ENCODE measurements around the gene INPP5D. TPM values are rescaled to one million over a fixed set of nuclear protein-coding genes. Genes with fewer than 3 reads are reported as not detected.

Gene INPP5D
- total and polyA plus RNA-seq, 2 donors (not counting 1 experiment from before 2014, with no cell fraction given), result 152 to 444 TPM

GRCh38 chr2:233039846-233040530 lies 20.2 kb upstream of the INPP5D start:
- H3K36me3 ChIP-seq (replicated peaks in 1 of 2; ENCODE audit: control extremely low read depth in 1 of 2, control insufficient read depth in 1 of 2, extremely low read depth in 1 of 2, insufficient read depth in 2 of 2, low read length in 1 of 2), result no peaks in the 10 kb centered on the region
- H4K20me1 ChIP-seq (ENCODE audit: control insufficient read depth, insufficient read depth, low read length, poor library complexity, severe bottlenecking), result no peaks in the 10 kb centered on the region
- TF ChIP-seq CTCF (IDR thresholded peaks at IDR 0.05) (no peak), EZH2 (IDR thresholded peaks at IDR 0.05; ENCODE audit: borderline replicate concordance, insufficient read depth, low read depth, low read length, poor library complexity, severe bottlenecking) (no peak)
- H3K27me3 Mint-ChIP-seq, result peaks cover 17% of the 10 kb centered on the region
- no peaks in the 10 kb centered on the region for H3K9me3 Mint-ChIP-seq (ENCODE audit: insufficient read depth)
- no peak overlapping the region for H3K4me3 ChIP-seq (ENCODE audit: control extremely low read depth in 1 of 5, extremely low read depth in 1 of 5, insufficient read depth in 1 of 5, low read depth in 2 of 5, low read length in 4 of 5)
- ChIA-PET POLR2A (no interaction called here), CTCF (interaction anchor here (2.4 kb wide), 1 partner anchor 14 kb away, joined by 8 read pairs; no protein-coding TSS in a partner anchor)
- H3K27me3 ChIP-seq (replicated peaks in 1 of 4; ENCODE audit: control extremely low read depth in 1 of 4, control insufficient read depth in 3 of 4, insufficient read depth in 4 of 4, low read length in 3 of 4), result peaks cover 0 to 4% (median 0%) of the 10 kb centered on the region in 4 experiments
- no peaks in the 10 kb centered on the region for H3K4me1 ChIP-seq (ENCODE audit: control insufficient read depth in 2 of 2, insufficient read depth in 2 of 2, low read length in 2 of 2)
- no peak overlapping the region for H3K9ac ChIP-seq (ENCODE audit: low read length)
- no peak overlapping the region for H3K4me3 Mint-ChIP-seq
- no peaks in the 10 kb centered on the region for H3K4me1 Mint-ChIP-seq
- H3K79me2 ChIP-seq (ENCODE audit: control insufficient read depth, insufficient read depth, low read length), result no peaks in the 10 kb centered on the region
- WGBS (ENCODE audit: insufficient coverage), result 96% methylated on average over 7 of the region's 10 CpGs
- H2AFZ ChIP-seq (ENCODE audit: insufficient read depth, low read depth, low read length, poor library complexity, severe bottlenecking), result no peak overlapping the region
- no peak overlapping the region for H3K4me2 ChIP-seq (replicated peaks; ENCODE audit: low read depth, low read length, poor library complexity, severe bottlenecking)
- DNase-seq (no peak), ATAC-seq (ENCODE audit: low read depth) (no peak)
- intact Hi-C loops (cut with micrococcal nuclease), result no loop called here
- H3K27ac Mint-ChIP-seq, result no peak overlapping the region
- H3K9me3 ChIP-seq (ENCODE audit: control extremely low read depth in 1 of 3, control insufficient read depth in 2 of 3, insufficient read depth in 1 of 3, low read length in 2 of 3), result no peaks in the 10 kb centered on the region
- no peak overlapping the region for H3K27ac ChIP-seq (ENCODE audit: low read length in 2 of 2)

DNA sequence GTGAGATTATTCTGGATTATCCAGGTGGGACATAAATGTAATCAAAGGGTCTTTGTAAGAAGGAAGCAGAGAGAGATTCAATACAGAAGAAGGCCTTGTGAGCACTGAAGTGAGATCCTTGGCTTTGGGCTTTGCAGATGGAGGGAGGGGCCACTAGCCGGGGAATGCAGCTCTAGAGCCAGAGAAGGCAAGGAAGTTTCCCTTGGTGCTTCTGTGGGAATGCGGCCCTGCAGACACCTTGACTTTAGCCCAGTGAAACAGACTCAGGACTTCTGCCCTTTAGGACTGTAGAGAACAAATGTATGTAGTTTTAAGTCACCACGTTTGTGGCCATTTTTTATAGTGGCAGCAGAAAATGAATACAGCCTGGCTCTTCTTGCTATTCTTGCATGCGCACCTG lies 19.6 kb upstream of the INPP5D start:
- POLR2A ChIA-PET, result no interaction called here
- no peaks in the 10 kb centered on the region for H3K79me2 ChIP-seq (ENCODE audit: control insufficient read depth, insufficient read depth, low read length)
- no peaks in the 10 kb centered on the region for H3K9me3 Mint-ChIP-seq (ENCODE audit: insufficient read depth)
- H3K4me3 Mint-ChIP-seq, result no peak overlapping the region
- ATAC-seq (ENCODE audit: low read depth) (no peak), DNase-seq (no peak)
- no peak overlapping the region for H3K27ac ChIP-seq (ENCODE audit: low read length in 2 of 2)
- H3K4me3 ChIP-seq (ENCODE audit: control extremely low read depth in 1 of 5, extremely low read depth in 1 of 5, insufficient read depth in 1 of 5, low read depth in 2 of 5, low read length in 4 of 5), result no peak overlapping the region
- H3K4me2 ChIP-seq (replicated peaks; ENCODE audit: low read depth, low read length, poor library complexity, severe bottlenecking), result no peak overlapping the region
- TF ChIP-seq EZH2 (IDR thresholded peaks at IDR 0.05; ENCODE audit: borderline replicate concordance, insufficient read depth, low read depth, low read length, poor library complexity, severe bottlenecking), result no peak
- no peak for TF ChIP-seq CTCF (IDR thresholded peaks at IDR 0.05)
- no peaks in the 10 kb centered on the region for H3K9me3 ChIP-seq (ENCODE audit: control extremely low read depth in 1 of 3, control insufficient read depth in 2 of 3, insufficient read depth in 1 of 3, low read length in 2 of 3)
- H3K36me3 ChIP-seq (replicated peaks in 1 of 2; ENCODE audit: control extremely low read depth in 1 of 2, control insufficient read depth in 1 of 2, extremely low read depth in 1 of 2, insufficient read depth in 2 of 2, low read length in 1 of 2), result no peaks in the 10 kb centered on the region
- CTCF ChIA-PET, result interaction anchor here (1.1 to 2.4 kb wide), 2 partner anchors 13 kb away, joined by 6 to 8 read pairs; no protein-coding TSS in a partner anchor
- 92% methylated on average over 4 of the region's 4 CpGs for WGBS (ENCODE audit: insufficient coverage)
- no peak overlapping the region for H3K27ac Mint-ChIP-seq
- H2AFZ ChIP-seq (ENCODE audit: insufficient read depth, low read depth, low read length, poor library complexity, severe bottlenecking), result no peak overlapping the region
- peaks cover 17% of the 10 kb centered on the region for H3K27me3 Mint-ChIP-seq
- H3K4me1 ChIP-seq (ENCODE audit: control insufficient read depth in 2 of 2, insufficient read depth in 2 of 2, low read length in 2 of 2), result no peaks in the 10 kb centered on the region
- intact Hi-C loops (cut with micrococcal nuclease), result no loop called here
- H3K9ac ChIP-seq (ENCODE audit: low read length), result no peak overlapping the region
- no peaks in the 10 kb centered on the region for H3K4me1 Mint-ChIP-seq
- no peaks in the 10 kb centered on the region for H4K20me1 ChIP-seq (ENCODE audit: control insufficient read depth, insufficient read depth, low read length, poor library complexity, severe bottlenecking)
- peaks cover 0 to 4% (median 0%) of the 10 kb centered on the region in 4 experiments for H3K27me3 ChIP-seq (replicated peaks in 1 of 4; ENCODE audit: control extremely low read depth in 1 of 4, control insufficient read depth in 3 of 4, insufficient read depth in 4 of 4, low read length in 3 of 4)
